Stimulated activated CD4-positive, alpha-beta T cell treated with anti-CD3 and anti-CD28 coated beads, TNF-alpha, amount 100 ng/mL, for 24 hours (primary cell): ENCODE data around the gene CERS6.

Experiments used
- DNase-seq, 3 experiments: peaks; one replicate each; pipeline ENCODE4 v3.0.0-alpha.2; 2020; ENCODE audit warnings: low read depth in 3 of 3

Gene CERS6

DNA sequence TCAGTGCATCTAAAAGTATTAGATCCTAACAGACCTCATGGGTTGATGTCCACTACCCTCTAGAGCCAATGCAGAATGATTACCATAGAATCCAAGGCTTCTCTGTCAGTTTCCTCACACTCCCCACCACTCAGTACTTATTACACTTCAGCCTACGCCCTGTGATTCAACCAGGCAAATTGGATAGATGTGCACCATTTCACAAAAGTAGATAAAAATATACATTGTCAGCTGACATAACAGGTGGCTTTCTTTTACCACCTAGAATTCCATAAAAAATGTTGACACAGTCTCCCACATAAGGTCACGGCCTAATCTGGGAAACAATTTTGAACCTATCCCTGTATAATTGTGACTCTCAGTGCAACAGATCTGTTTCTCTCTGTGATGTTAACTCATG is 144.9 kb downstream of the CERS6 start:
- DNase-seq: no peak

DNA sequence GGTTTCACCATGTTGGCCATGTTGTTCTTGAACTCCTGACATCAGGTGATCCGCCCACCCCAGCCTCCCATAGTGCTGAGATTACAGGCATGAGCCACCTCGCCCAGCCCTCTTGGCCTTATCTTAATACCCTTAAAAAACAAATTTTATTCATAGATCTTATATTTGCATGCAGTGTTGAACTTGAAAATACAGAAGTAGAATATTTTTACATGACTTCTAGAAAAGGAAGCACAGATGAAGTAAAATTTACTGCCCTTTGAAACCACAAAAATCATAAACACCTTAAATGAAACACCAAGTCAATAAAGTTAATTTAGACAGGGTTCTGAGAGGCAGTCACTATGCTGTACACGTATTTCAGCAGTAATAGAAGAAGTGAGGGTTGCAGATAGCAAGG is 145.7 kb downstream of the CERS6 start:
- no peak for DNase-seq

DNA sequence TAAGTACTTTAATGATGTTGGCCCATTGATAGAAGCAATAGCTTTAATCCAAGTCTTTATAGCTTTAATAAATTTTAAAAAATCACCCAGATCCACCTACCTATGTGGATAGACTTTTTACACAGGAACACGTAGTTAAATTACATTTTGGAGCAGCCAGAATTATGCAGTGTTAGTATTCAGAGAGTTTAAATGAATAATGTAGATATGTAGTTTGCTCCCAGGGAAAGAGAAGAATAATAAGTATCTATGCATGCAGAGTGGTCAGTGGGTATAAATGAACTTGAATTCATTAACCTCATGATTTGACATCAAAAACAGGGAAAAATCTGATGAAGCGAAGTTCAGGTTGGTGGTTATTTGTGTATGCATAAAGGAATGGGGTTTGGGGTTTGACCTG is 146.3 kb downstream of the CERS6 start:
- DNase-seq: no peak

GRCh38 chr2:168602846-168603401 is 146.9 kb downstream of the CERS6 start:
- no peak for DNase-seq

- no peak for DNase-seq
These were observed 147.4 kb downstream of the CERS6 start for GRCh38 chr2:168603439-168603961.

- no peak for DNase-seq
These were observed 148.2 kb downstream of the CERS6 start for GRCh38 chr2:168604252-168604651.

- no peak for DNase-seq
These were observed 151.9 kb downstream of the CERS6 start for GRCh38 chr2:168607992-168608391.

DNA sequence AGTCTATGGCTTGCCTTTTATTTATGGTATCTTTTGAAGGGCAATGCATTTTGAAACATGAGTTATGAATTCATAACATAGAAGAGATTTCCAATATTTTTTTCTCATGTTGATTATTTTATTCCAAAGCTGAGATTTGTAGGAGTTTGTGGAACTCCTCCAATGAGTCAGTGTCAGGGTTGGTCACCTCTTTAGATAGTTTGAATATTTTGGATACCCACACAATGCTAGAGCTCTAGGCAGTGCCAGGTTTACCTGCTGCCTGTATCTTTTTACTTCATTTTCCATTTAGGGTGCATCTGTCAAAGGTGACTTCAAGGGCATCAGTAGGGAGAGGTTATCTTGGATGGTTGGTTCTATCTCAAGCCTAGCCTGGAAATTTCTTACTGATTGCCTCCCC is 152.7 kb downstream of the CERS6 start:
- no peak for DNase-seq

DNA sequence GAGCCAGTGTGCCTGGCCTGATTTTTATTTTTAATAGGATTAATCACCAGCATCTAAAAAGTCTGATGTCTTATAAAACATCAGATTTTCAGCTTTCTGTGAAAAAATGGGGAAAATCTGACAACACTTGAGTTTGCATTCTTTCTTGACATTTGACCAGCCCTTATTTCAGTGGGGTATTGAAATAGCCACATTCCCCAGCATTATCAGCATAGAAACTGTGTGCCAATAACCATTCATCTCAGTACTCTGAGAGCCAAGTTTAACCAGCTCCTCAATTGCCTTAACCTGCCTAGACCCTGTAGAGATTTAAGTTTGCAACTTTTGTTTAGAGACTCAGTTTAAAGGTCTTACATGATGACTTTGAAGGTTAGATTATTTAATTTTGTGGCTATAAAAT is 155.0 kb downstream of the CERS6 start:
- DNase-seq: no peak

- no peak for DNase-seq
These were observed 156.0 kb downstream of the CERS6 start for GRCh38 chr2:168611896-168612650.

DNA sequence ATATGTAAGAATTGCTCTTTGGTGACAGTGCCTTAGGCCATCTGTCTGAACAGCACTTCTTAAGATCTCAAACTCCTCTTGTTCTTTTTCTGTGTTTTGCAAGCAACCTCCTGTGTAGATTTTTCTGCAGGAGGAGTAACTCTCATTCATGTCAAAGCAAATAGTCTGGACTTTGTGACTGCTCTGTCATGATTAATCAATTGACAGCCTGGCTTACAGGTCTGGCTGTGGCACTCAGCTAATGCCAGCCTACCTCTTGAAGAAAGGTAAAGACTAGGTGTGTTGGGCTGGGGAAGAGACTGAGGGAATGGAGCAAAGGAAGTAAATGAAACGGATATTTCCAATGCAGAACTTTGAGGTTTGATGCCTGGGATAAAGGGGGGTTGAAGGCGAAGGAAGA is 156.6 kb downstream of the CERS6 start:
- DNase-seq: no peak

DNA sequence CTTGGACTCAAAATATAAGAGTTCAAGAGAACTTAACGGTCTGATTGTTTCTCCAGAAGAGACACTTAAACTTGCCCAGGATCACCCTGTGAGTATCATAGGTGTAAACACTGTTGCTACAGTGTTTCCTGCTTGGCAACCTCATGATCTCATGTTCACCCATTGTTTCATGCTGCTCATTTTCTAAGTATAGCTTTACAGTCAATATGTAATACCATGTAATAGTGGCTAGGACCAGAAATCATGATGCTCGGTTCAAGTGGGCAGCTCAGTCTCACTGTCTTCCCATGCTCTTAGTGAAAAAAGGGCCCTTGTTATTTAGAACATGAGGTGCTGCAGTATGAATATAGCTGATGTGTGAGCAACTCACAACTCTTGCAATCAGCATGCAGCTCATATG is 157.5 kb downstream of the CERS6 start:
- no peak for DNase-seq

- no peak for DNase-seq
These were observed 158.3 kb downstream of the CERS6 start for GRCh38 chr2:168614172-168615018.

GRCh38 chr2:168620554-168620953 is 164.5 kb downstream of the CERS6 start:
- DNase-seq: no peak

DNA sequence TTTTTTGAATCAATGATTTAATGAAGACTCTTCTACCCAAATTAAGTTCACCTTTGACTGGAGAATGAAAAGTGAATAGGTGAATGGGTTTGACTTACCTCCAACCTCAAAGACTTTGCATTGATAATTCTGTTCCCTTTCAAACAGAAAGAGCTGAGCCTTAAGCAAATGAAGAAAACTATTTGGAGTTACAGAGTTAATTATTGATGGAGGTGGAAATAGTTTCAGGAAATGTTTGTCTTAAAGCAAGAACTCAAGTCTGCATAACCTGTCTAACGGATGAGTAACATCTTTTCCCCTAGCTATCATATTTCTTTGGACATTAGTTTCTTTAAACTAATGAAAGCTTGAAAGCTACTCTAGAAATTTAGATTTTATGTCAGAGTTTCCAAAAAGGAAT is 166.5 kb downstream of the CERS6 start:
- DNase-seq: no peak

GRCh38 chr2:168624028-168624427 is 168.0 kb downstream of the CERS6 start:
- DNase-seq: no peak

DNA sequence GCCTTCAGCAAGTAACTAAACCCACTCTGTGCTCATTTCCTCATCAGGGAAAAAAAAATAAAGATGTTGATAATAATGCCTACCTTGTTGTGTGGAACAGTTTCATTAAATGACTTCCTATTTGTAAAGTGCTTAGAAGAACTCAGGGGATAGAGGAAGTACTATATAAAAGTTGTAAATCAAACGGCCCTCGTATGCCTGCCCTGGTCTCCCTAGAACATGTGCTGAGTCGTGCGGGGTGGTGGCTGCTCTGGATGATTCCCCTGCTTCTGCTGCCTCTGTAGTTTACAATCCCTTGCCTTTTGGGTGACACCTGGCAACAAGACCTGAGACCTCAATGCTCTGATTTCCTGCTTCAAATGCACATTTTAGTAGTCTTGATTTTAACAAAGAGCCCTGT is 170.0 kb downstream of the CERS6 start:
- DNase-seq: no peak

- no peak for DNase-seq
These were observed 170.6 kb downstream of the CERS6 start for GRCh38 chr2:168626647-168627046.

- DNase-seq: no peak
These were observed 176.6 kb downstream of the CERS6 start for GRCh38 chr2:168632709-168633121.

DNA sequence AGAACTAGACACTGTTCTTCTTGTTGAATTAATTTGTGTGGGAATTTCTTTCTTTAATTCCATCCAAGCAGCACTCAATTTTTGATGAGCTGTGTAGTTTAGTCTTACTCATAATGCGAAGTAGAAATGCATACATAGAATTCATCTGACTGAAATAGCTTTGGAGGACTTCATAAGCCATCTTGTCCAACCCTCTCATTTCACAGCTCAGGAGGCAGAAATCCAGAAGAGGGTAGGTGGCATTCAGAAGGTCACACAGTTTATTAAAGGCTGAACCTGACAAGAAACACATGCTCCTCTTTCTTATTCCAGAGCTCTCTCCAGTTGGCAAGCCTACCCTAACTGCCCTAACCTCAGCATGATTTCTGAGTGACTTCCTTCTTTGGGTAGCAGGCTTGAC is 177.1 kb downstream of the CERS6 start:
- DNase-seq: no peak

- no peak for DNase-seq
These were observed 177.8 kb downstream of the CERS6 start for GRCh38 chr2:168633895-168634294.

GRCh38 chr2:168635065-168635577 is 179.0 kb downstream of the CERS6 start:
- DNase-seq: no peak
